Brain microvascular endothelial cell (primary cell): Measurements from ENCODE around the gene KITLG.
A peak's percentile ranks its signal among the peaks of the same experiment; 100 is the strongest.

Experiments used
- DNase-seq: peaks from one replicate; pipeline ENCODE4 v3.0.0-alpha.2; 2020
- H3K27ac ChIP-seq: fragments of 250-450 bp; sonication (Bioruptor Pico); 2 replicates; pipeline ENCODE4 v1.5.1; 2020; ENCODE audit warnings: mild to moderate bottlenecking, moderate library complexity
- H3K27me3 ChIP-seq: fragments of 250-450 bp; sonication (Bioruptor Pico); replicated peaks from 2 replicates; pipeline ENCODE4 v1.5.1; 2020; ENCODE audit warnings: mild to moderate bottlenecking
- H3K36me3 ChIP-seq: fragments of 250-450 bp; sonication (Bioruptor Pico); replicated peaks from 2 replicates; pipeline ENCODE4 v1.5.1; 2020; ENCODE audit warnings: mild to moderate bottlenecking
- H3K4me3 ChIP-seq: 2 replicates; pipeline ENCODE4 v1.5.1; 2011; ENCODE audit warnings: low read depth, mild to moderate bottlenecking, control low read depth, low read length, moderate library complexity
- in situ Hi-C: cut with HindIII; loops from 2 replicates; pipeline ENCODE4 v1.10.0; 2017; ENCODE audit warnings: low sequenced_read_pairs, low pct_ligation_motif_present
- TF ChIP-seq, protein P1 (sequence below): IDR thresholded peaks from 2 replicates; pipeline ENCODE4 v1.5.1; 2011; ENCODE audit warnings: low read depth, mild to moderate bottlenecking, moderate library complexity, low read length, control low read depth, inconsistent platforms; ENCODE audit errors: missing control alignments

Gene KITLG

DNA sequence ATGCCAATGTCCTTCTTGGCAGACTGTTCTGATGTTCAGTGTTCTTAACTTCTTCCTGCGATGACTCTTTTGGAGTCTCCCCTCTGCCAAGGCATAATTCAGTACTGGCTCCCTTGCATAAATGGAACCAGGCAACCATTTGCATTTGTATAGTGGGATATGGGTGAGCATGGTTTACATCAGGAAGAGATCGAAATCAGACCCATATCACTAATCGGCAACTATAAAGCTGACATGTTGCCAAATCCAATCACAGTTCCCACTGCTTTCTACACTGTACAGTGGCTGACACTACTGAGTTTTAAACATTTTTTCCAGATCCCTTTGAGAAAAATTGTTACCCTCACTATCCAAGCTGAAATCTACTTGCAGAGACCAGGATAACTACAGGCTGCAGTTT, 83.8 kb downstream of the KITLG start:
- Histone ChIP-seq H3K4me3 (no peak overlapping the region), H3K36me3 (no peaks in the 10 kb centered on the region), H3K27me3 (no peaks in the 10 kb centered on the region), H3K27ac (no peak overlapping the region)
- DNase-seq, result no peak
- TF ChIP-seq, protein P1, sequence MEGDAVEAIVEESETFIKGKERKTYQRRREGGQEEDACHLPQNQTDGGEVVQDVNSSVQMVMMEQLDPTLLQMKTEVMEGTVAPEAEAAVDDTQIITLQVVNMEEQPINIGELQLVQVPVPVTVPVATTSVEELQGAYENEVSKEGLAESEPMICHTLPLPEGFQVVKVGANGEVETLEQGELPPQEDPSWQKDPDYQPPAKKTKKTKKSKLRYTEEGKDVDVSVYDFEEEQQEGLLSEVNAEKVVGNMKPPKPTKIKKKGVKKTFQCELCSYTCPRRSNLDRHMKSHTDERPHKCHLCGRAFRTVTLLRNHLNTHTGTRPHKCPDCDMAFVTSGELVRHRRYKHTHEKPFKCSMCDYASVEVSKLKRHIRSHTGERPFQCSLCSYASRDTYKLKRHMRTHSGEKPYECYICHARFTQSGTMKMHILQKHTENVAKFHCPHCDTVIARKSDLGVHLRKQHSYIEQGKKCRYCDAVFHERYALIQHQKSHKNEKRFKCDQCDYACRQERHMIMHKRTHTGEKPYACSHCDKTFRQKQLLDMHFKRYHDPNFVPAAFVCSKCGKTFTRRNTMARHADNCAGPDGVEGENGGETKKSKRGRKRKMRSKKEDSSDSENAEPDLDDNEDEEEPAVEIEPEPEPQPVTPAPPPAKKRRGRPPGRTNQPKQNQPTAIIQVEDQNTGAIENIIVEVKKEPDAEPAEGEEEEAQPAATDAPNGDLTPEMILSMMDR, result no peak
- in situ Hi-C loops, result no loop called here

DNA sequence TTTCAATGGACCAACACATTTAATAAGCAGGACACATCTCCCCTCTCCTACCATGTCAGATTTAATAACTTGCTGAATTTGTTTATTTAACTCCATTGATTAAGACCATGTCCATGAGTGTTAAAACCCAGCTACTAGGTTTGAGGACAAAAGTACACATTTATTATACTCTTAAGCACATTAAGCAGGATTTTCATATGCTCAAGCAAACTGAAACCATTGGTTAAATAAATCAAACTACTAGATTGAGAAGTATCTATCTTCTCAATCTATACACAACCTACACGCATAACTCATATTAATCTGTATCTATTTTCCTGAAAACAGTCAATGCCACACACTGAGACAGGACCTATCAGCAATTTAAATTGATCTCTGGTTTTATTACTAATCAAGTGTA, 85.2 kb downstream of the KITLG start:
- no peaks in the 10 kb centered on the region for H3K27me3 ChIP-seq
- in situ Hi-C loops, result no loop called here
- H3K4me3 ChIP-seq, result no peak overlapping the region
- TF ChIP-seq, protein P1, result no peak
- H3K27ac ChIP-seq, result no peak overlapping the region
- no peaks in the 10 kb centered on the region for H3K36me3 ChIP-seq
- DNase-seq, result no peak

DNA sequence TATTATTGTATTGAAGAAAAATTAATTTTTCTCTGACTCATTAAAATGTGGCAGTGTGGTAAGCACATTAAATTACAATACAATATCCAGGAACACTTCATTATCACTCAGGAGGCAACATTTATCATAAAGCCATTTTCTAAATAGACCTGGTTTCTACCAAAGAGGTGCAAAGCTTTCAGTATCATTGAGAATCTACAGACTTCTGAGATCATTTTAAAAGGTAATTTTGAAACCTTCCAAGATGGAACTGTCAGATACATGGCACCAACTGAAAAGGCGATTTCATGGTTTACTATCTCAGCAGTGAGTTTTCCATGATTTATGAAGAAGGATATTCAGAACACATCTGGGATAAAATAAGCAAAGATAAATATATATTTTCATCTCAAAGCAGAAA, 85.8 kb downstream of the KITLG start:
- no peak overlapping the region for H3K27ac ChIP-seq
- no peaks in the 10 kb centered on the region for H3K27me3 ChIP-seq
- no peak overlapping the region for H3K4me3 ChIP-seq
- no peaks in the 10 kb centered on the region for H3K36me3 ChIP-seq
- DNase-seq, result no peak
- in situ Hi-C loops, result no loop called here
- TF ChIP-seq, protein P1, result no peak

DNA sequence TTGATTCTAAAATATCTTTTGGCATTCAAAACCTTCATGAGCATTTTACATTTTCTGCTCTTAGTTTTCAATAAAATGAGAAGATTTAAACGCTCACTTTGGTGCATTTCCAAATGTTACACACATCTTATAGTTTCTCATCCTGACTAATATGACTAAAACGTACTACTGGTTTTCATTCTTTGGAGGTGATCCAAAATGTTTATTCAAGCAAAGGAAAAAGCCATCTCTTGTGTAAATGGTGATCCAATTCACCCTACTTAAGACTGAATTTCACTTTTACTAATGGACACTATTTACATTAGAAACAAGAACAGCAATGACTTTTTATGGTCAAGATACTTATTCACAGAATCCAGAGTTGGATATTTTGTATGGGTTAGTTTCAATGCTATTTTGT, 86.6 kb downstream of the KITLG start:
- TF ChIP-seq, protein P1, result no peak
- in situ Hi-C loops, result no loop called here
- Histone ChIP-seq H3K36me3 (no peaks in the 10 kb centered on the region), H3K27ac (peak overlapping the region; percentile 32), H3K4me3 (no peak overlapping the region), H3K27me3 (no peaks in the 10 kb centered on the region)
- DNase-seq, result no peak

DNA sequence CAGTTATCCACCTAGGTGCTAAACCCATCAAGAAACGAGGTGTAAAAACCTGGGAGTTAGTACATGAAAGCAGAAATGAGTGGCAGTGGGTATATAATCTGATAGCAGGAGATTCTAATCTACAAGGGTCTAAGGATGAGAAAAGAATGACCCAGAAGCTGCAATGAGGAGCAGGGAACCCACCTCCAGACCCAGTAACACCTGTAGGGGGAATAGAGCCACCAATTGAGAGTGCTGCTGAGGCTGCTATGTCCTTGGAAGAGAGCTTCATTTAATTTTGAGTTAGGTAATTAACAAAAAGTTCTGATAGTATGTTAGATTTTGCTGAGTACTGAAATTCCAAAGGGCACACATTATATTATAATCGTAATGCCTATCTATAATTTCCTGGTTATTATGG, 89.8 kb downstream of the KITLG start:
- Histone ChIP-seq H3K27me3 (no peaks in the 10 kb centered on the region), H3K36me3 (no peaks in the 10 kb centered on the region), H3K4me3 (no peak overlapping the region), H3K27ac (no peak overlapping the region)
- in situ Hi-C loops, result no loop called here
- TF ChIP-seq, protein P1, result no peak
- no peak for DNase-seq

DNA sequence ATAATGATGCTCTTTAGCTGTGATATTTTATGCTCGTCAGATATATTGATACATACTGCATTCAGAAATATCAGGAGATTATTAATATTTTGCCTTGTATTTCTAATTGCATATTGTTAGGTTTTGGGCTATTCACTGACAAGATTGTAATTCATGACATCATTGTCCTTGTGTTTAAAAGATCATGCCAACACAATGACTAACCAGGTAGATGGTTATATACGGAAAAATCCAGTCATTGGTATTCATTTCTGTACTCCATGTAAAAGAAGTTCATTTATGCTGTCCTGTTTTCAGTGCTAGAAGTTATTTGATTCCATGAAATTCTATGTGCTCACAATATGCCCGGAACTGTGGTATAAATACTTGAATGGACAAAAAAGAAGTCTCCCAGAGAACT, 107.5 kb downstream of the KITLG start:
- TF ChIP-seq, protein P1, result no peak
- H3K36me3 ChIP-seq, result no peaks in the 10 kb centered on the region
- DNase-seq, result no peak
- no peak overlapping the region for H3K4me3 ChIP-seq
- no peak overlapping the region for H3K27ac ChIP-seq
- H3K27me3 ChIP-seq, result no peaks in the 10 kb centered on the region
- in situ Hi-C loops, result no loop called here
